ENCODE data around the gene SHH. TPM values are rescaled to one million over a fixed set of nuclear protein-coding genes. Genes with fewer than 3 reads are reported as not detected.

SHH gene
- total and polyA plus RNA-seq, 2 of the 4 experiments (the other 2 are of a cell fraction), result under 0.01 to 0.03 TPM

DNA sequence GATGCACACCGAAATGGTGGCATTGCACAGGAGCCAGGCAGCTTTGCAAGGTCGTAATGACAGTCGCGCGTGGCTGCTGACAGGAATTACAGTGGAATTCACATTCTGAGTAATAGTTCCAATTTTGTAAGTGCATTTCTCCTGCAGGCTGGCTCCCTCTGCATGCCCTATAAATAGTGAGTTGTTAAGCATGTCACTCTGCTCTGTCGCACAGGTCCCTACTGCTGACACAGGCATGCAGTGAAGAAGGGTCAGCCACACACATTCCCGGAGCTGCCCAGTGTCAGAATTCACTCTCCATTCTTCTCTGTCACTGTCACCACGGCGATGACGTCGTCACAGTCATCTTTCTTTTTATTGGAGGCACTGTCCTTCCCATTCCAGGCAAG, 49.2 kb upstream of the SHH start:
- Histone ChIP-seq H3K9me1 (ENCODE audit: insufficient read depth, low read length) (no peaks in the 10 kb centered on the region), H4K20me1 (ENCODE audit: insufficient read depth, low read length) (no peaks in the 10 kb centered on the region)

More for the DNA sequence above, 49.2 kb upstream of the SHH start:
- 25% methylated on average over 2 of the region's 11 CpGs; no CpG with 5 or more reads in 1 of the 2 experiments for WGBS, 2 experiments (ENCODE audit: extremely low coverage in 2 of 2, insufficient read length in 1 of 2)
- dilution Hi-C loops (cut with HindIII; ENCODE audit: low sequenced_read_pairs, unreplicated experiment) (no loop called here), in situ Hi-C loops (cut with MboI; ENCODE audit: low sequenced_read_pairs) (no loop called here), intact Hi-C loops (cut with micrococcal nuclease) (no loop called here)
- no peak overlapping the region for H4K5ac ChIP-seq (ENCODE audit: low read depth, low read length)
- H3K18ac ChIP-seq (ENCODE audit: low read depth, low read length), result no peak overlapping the region
- no TSS peak for BruUV-seq (replicated peaks)
- no peak overlapping the region; the same call in 1 of the 2 replicates for H4K91ac ChIP-seq (ENCODE audit: insufficient read depth, low read depth, low read length)
- ChIA-PET CTCF (no interaction called here), POLR2A (ENCODE audit: unreplicated experiment) (no interaction called here)
- no peak overlapping the region for H2BK120ac ChIP-seq (ENCODE audit: low read depth, low read length)
- H2BK20ac ChIP-seq (ENCODE audit: low read depth, low read length), result no peak overlapping the region
- no peak overlapping the region for H4K8ac ChIP-seq (ENCODE audit: low read depth in 2 of 2, low read length in 2 of 2)
- no peak overlapping the region for H2BK15ac ChIP-seq (ENCODE audit: low read depth, low read length)
- ATAC-seq (ENCODE audit: low read depth), result no peak
- DNase-seq, result no peak
- H2BK5ac ChIP-seq (ENCODE audit: low read depth, low read length, poor library complexity, severe bottlenecking), result no peak overlapping the region
- no peak overlapping the region for H2AK9ac ChIP-seq (replicated peaks; ENCODE audit: low read depth, low read length, poor library complexity)
- no peak overlapping the region for H3K4me2 ChIP-seq (ENCODE audit: low read depth, low read length)
- no peak overlapping the region for H3K4me3 ChIP-seq (ENCODE audit: insufficient read depth, low read depth, low read length)
- no peak overlapping the region for H3K56ac ChIP-seq (ENCODE audit: extremely low read depth, insufficient read depth, low read length)
- H3K36me3 ChIP-seq (ENCODE audit: control insufficient read depth, insufficient read depth, low read length), result no peaks in the 10 kb centered on the region
- H3K9me3 ChIP-seq (ENCODE audit: control insufficient read depth, insufficient read depth, low read length), result peaks cover 5% of the 10 kb centered on the region; the same call in 1 of the 2 replicates
- no peaks in the 10 kb centered on the region for H3K27me3 ChIP-seq (ENCODE audit: control insufficient read depth, insufficient read depth, low read length)
- H3K14ac ChIP-seq (replicated peaks; ENCODE audit: low read depth, low read length), result no peak overlapping the region
- TF ChIP-seq, protein P1, sequence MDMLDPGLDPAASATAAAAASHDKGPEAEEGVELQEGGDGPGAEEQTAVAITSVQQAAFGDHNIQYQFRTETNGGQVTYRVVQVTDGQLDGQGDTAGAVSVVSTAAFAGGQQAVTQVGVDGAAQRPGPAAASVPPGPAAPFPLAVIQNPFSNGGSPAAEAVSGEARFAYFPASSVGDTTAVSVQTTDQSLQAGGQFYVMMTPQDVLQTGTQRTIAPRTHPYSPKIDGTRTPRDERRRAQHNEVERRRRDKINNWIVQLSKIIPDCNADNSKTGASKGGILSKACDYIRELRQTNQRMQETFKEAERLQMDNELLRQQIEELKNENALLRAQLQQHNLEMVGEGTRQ (IDR thresholded peaks at IDR 0.05; ENCODE audit: low read depth, low read length), result no peak
- TF ChIP-seq CHD1 (IDR thresholded peaks at IDR 0.05; ENCODE audit: low read depth, low read length) (no peak), CEBPB (IDR thresholded peaks at IDR 0.05; ENCODE audit: low read depth, low read length) (no peak), MAFK (IDR thresholded peaks at IDR 0.05; ENCODE audit: low read depth, low read length) (no peak), POLR2A (IDR thresholded peaks at IDR 0.05; ENCODE audit: low read depth, low read length) (no peak), SMC3 (IDR thresholded peaks at IDR 0.05; ENCODE audit: low read depth, low read length) (no peak), RFX5 (IDR thresholded peaks at IDR 0.05; ENCODE audit: low read depth, low read length) (no peak), RAD21 (IDR thresholded peaks at IDR 0.05; ENCODE audit: low read length) (no peak), BHLHE40 (IDR thresholded peaks at IDR 0.05; ENCODE audit: low read depth, low read length) (no peak), FOS (IDR thresholded peaks at IDR 0.05; ENCODE audit: low read depth, low read length) (no peak), MXI1 (IDR thresholded peaks at IDR 0.05; ENCODE audit: borderline replicate concordance, low read depth, low read length) (no peak)
- TF ChIP-seq, protein P2, sequence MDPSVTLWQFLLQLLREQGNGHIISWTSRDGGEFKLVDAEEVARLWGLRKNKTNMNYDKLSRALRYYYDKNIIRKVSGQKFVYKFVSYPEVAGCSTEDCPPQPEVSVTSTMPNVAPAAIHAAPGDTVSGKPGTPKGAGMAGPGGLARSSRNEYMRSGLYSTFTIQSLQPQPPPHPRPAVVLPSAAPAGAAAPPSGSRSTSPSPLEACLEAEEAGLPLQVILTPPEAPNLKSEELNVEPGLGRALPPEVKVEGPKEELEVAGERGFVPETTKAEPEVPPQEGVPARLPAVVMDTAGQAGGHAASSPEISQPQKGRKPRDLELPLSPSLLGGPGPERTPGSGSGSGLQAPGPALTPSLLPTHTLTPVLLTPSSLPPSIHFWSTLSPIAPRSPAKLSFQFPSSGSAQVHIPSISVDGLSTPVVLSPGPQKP (IDR thresholded peaks at IDR 0.05; ENCODE audit: borderline replicate concordance, low read depth, low read length), result no peak
- H3K4me1 ChIP-seq (ENCODE audit: control insufficient read depth, insufficient read depth, low read length), result peaks cover 5% of the 10 kb centered on the region; the same call in 1 of the 2 replicates
- no peak overlapping the region for H3K4ac ChIP-seq (ENCODE audit: low read depth, low read length)
- no peak overlapping the region for H3K9ac ChIP-seq (ENCODE audit: low read depth, low read length)
- no peaks in the 10 kb centered on the region for H3K79me1 ChIP-seq (ENCODE audit: low read depth in 1 of 2, low read length in 2 of 2)
- no peak overlapping the region for H2AK5ac ChIP-seq (ENCODE audit: low read depth, low read length)
- no peak overlapping the region for H2AFZ ChIP-seq (replicated peaks; ENCODE audit: low read length, poor library complexity)
- H3K27ac ChIP-seq (ENCODE audit: insufficient read depth, low read length), result no peak overlapping the region
- no peak overlapping the region for H3K23ac ChIP-seq (ENCODE audit: low read depth, low read length)
